ENCODE measurements around the gene CD226.
"Not testable (repeated sequence)": the region's sequence is repeated elsewhere in the genome, so short reads cannot be mapped to it uniquely, and the experiment has no call there.

Gene CD226

GRCh38 chr18:69865776-69866175 is 81.9 kb downstream of the CD226 start:
- DNase-seq, result no peak

- DNase-seq, result not testable (repeated sequence)
Observed at GRCh38 chr18:69864802-69865201, 82.9 kb downstream of the CD226 start.

GRCh38 chr18:69858897-69859296 is 88.8 kb downstream of the CD226 start:
- no peak for DNase-seq

GRCh38 chr18:69854455-69854854 is 93.2 kb downstream of the CD226 start:
- DNase-seq, result no peak

DNA sequence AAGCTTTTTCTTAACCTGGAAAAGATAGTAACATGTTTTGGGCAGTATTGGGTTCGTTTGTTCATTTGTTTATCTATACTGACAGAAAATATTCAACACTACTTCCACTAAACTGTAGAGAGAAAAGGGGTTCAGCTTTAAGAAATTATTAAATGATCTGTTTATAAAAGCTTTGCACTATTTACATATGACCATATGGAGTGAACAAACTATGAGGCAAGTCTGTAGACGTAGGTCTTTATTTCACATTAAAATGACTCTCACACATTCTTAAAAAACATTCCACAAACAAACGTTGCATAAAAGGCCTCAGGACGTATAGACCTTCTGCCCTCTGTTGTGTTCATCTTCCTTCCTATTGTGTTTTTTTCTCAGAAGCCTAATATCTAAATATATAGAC is 94.6 kb downstream of the CD226 start:
- no peak for DNase-seq

DNA sequence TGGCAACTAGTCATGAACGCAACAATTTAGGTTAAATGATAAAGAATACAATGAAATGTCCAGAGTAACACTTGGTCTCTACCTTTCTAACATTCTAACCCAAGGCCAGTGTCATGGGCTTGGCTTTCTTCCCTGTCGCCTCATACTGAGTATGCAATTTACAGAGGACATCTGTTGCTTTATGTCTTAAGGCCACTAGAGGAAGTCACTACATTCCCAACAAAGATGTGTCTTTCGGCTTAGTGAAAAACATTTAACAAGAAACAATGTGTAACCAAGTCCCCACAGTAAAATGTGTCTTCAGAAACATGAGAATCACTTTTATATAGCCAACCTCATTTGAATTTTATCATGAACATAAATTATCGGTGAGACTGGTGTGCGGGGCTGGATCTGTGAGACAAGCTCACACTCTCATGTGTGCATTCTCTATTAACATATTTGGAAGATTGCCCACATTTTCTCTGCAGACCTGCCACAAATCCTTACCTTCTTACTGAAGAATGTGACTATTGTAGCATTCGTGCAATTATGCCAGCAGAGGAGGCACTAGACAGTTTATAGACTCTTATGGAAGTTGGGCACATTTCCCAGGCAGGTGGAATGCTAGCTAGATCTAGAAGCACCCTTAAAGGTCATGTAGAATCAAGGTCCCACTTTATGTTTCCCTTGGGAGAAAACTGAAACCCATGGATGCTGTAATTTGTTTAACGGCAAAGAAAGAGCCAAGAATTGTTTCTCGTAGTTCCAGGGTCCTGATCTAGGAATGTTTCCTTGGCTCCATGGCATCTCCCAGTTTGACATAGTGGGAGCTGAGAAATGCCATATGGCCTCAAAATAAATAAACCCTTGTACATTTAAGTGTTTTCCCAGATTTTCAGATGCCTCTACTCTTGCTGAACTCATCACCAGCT is 101.8 kb downstream of the CD226 start:
- no peak for DNase-seq

DNA sequence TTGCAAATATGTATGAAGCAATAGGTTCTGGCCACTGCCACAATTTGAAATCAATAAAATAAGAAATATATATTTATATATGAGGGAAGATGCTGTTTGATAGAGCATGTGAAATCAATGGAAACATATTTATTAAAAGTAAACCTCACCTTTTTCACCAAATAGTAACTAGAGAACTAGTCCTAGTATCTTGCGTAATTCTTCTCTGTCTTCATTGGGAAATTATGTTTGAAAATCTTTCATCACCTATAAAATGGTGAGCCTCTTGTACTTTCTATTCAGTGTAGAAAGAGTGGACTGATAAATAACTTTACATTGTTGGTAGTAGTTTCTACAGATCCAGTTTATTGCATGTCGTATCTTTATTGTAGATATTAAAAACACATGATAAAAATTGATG is 103.0 kb downstream of the CD226 start:
- no peak for DNase-seq

- no peak for DNase-seq
Observed at GRCh38 chr18:69843015-69843414, 104.7 kb downstream of the CD226 start.

GRCh38 chr18:69841117-69841516 is 106.6 kb downstream of the CD226 start:
- DNase-seq, result no peak

DNA sequence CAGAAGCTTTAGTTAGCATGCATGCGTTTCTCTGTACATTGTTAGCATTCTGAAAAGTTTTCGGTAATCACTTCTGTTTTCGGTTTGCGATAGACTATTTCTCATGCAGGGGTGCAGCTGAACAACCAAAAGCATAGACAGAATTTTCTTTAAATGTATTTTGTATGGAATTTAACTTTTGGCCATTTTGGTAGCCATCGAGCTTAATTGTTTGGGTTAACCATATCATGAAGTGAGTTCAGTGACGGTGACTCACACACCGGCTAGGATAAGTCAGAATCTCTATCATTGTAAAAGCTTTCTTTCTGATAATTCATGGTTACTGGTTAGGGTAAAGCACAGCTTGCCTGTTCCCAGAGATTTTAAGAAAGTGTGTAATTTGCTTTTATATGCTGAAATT is 107.2 kb downstream of the CD226 start:
- DNase-seq, result no peak

DNA sequence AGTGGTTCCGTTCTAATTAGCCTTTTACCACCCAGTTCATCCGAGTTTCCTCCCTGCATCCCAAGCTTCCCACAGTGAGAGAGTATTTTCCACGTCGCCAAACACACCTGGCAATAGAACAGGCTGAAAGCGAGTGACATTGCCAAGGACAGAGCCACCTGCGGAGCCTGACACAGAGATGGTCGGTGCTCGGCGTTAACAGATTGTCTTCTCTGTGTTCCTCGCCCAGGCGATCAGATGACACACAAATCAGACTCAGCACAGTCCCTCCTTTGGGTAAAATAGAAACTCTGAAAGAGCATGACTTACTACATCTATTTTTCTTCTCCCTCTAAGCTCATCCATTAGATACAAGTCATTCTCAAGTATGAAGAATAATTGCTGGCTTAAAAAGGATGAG is 107.7 kb downstream of the CD226 start:
- DNase-seq, result no peak

- no peak for DNase-seq
Observed at GRCh38 chr18:69839497-69839896, 108.2 kb downstream of the CD226 start.

DNA sequence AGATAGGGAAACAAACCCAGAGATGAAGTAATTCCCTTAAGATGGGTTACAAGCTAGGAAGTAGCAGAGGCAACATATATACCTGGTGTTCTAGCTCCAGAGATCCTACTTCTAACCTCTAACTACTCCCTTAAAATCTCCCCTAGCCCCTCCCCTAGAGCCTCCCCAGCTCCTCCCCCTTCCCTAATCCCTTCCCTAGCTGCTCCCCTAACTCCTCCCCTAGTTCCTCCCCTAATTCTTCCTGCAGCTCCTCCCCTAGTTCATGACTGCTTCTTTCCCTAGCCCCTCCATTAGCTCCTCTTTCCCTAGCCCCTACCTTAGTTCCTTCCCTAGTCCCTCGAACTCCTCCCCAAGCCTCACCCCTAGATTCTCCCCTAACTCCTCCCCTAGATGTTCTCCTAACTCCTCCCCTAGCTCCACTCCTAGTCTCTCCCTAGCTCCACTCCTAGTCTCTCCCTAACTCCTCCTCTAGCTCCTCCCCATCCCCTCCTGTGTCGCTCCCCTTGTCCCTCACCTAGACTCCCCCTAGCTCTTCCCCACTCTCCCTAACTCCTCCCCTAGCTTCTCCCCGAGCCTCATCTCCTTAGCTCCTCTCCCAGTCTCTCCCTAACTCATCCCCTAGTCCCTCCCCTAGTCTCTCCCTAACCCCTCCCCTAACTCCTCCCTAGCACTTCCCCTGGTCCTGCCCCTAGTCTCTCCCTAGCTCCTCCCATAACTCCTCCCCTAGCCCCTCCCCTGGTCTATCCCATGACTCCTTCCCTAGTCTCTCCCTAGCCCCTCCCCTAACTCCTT is 108.9 kb downstream of the CD226 start:
- no peak for DNase-seq

DNA sequence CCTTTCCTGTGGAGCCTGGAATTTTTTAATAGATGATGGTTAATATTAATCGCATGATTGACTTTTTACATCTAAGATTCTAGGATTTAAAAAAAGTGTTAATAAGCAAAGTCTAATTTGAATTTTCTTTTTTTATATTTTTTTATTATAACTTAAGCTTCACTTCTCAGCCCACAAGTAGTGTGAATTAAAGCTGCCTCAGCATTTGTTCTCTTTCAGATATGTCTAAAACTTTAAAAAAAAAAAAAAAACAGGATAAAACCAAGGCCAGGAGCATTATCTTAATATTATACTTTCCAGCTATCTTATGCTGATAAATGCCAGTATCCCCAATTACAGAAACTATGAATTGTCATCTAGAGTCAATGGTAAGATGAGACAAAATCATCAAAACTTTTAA is 109.7 kb downstream of the CD226 start:
- DNase-seq, result no peak

GRCh38 chr18:69834980-69835379 is 112.7 kb downstream of the CD226 start:
- not testable (repeated sequence) for DNase-seq

DNA sequence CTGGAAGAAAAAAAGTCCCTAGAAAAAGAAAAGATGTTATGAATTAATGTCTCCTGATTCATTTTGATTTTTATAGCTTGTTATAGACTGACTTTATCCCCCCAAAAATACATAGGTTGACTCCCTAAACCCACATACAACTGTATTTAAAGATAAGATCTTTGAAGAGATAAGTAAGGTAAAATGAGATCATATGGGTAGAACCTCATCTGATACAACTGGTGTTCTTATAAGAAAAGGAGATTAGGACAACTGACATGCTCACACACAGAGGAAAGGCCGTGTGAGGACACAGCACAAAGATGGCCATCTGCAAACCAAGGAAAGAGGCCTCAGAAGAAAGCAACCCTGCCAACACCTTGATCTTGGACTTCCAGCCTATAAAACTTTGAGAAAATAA is 117.5 kb downstream of the CD226 start:
- DNase-seq, result no peak

DNA sequence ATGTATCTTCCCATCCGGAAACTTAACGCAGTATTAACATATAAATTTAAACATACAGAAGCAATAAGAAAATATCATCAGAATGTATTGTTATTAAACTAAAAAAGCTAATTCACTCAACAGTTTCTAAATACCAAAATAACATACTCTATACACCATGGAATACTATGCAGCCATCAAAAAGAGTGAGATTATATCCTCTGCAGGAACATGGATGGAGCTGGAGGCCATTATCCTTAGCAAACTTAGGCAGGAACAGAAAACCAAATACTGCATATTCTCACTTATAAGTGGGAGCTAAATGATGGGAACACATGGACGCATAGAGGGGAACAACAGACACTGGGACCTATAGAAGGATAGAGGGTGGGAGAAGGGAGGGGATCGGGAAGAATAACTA is 127.1 kb downstream of the CD226 start:
- no peak for DNase-seq

DNA sequence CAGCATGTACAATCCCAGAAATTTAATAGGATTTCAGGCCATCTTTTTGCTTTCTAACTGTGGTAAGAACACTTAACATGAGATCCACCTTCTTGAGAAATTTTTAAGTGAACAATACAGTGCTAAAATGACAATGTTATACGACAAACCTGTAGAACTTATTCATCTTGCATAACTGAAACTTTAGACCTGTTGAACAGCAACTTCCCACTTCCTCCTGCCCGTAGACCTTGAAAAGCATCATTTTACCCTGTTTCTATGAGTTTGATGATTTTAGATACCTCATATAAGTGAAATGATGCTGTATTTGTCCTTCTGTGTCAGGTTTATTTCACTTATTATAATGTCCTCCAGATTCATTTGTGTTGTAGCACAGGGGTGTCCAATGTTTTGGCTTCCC is 128.2 kb downstream of the CD226 start:
- no peak for DNase-seq

DNA sequence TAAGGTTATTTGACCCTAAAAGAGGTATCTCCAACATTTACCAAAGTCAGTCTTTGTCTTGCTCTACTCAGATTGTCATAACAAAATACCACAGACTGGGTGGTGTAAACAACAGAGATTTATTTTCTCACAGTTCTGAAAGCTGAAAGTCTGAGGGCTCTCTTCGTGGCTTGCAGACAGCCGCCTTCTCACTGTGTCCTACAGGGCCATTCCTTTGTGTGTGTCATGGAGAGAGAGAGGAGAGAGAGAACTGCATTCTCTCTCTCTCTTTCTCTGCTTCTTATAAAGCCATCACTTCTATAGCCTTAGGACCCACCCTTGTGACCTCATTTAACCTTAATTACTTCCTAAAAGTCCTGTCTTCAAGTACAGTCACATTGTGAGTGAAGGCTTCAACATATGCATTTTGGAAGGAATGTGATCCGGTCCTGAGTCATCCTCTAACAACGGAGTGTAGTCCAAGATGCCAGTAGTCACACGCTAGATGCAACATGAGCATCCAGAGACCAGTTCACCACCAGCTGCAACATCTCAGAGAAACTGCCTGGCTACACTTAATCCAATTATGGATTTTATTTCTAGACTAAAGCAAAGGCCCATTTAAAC is 130.2 kb downstream of the CD226 start:
- no peak for DNase-seq

GRCh38 chr18:69814861-69815385 is 132.8 kb downstream of the CD226 start:
- DNase-seq, result no peak

GRCh38 chr18:69813559-69813958 is 134.1 kb downstream of the CD226 start:
- DNase-seq, result no peak

DNA sequence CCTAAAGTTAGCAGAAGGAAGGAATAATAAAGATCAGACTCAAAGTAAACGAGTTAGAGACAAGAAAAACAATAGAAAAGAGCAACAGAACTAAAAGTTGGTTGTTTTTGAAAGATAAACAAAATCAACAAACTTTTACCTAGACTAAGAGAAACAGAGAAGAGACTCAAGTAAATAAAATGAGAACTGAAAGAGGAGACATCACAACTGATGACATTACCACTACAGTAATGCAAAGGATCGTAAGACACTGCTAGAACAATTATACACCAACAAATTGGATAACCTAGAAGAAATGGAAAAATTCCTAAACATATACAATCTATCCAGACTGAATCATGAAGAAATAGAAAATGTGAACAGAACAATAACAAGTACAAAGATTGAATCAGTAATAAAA is 139.3 kb downstream of the CD226 start:
- no peak for DNase-seq

DNA sequence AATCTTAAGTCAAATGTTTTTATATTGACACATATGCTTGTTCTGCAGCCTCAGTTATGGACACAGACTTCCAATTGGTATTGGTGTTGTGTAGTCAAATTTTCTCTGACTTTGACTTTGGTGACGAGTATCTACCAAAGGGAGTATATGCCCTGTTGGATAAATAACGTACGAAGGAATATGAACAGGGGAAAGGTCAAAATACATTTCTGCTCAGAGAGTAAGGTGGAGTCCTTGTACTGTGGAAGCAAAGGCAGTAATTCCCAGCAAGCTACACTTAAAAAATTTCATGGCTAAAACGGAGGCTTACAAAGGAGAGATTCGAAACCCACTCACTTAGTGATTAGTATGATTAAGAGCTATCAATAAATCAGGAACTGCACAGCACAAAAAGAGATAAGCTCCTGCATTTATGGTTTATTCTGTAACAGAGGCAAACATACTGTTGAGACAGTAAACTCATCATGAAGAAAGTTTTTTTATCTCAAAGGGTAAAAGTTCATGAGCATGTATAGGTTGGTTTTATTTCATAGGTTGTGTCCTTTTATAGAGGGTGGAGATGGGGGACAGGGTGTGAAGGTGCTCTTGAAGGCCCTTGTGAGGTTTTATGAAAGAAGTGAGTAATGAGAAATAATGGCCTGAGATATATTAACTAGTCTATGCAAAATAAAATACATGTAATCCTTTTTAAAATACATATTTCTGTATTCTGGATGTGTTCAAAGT is 142.7 kb downstream of the CD226 start:
- no peak for DNase-seq
